ENCODE results near the gene CDH23. TPM values are rescaled to one million over a fixed set of nuclear protein-coding genes. Genes with fewer than 3 reads are reported as not detected.
A peak's percentile ranks its signal among the peaks of the same experiment; 100 is the strongest.

Gene CDH23
- polyA plus RNA-seq, 1 donor from 2014 or later = 6.6 TPM

DNA sequence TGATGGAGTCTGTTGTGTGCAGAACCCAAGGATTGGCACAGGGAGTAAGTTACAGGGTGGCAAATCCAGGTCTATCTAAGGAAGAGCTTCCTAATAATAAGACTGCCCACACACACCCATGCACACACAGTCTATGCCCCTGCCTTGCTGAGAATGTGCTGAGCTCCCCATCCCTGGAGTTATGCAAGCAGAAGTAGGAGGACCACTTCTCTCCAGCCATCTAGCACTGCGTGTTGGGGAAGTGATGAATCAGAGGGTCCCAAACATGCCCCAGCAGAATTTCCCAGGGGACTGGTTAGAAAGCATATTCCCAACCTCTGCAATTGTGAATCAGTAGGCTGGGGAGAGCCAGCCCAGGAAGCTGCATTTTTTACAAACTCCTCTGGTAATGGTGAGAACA is 117.2 kb downstream of the CDH23 start:
- Histone ChIP-seq H3K4me2 (ENCODE audit: low read length) (peak overlapping the region; percentile 45), H3K27me3 (ENCODE audit: insufficient read depth, low read depth, low read length) (no peaks in the 10 kb centered on the region), H3K79me2 (replicated peaks; ENCODE audit: insufficient read depth, low read length) (no peaks in the 10 kb centered on the region), H3K4me3 (ENCODE audit: low read length) (peak overlapping the region; percentile 51), H3K27ac (ENCODE audit: low read length) (peak overlapping the region; percentile 71), H3F3A (ENCODE audit: insufficient read depth, low read length, poor library complexity, severe bottlenecking) (no peaks in the 10 kb centered on the region), H3K9me2 (ENCODE audit: insufficient read depth, low read length) (no peaks in the 10 kb centered on the region), H3K9ac (ENCODE audit: low read length) (peak overlapping the region; percentile 46), H4K20me1 (ENCODE audit: insufficient read depth) (no peaks in the 10 kb centered on the region), H3K9me3 (ENCODE audit: low read length) (no peaks in the 10 kb centered on the region), H3K36me3 (ENCODE audit: insufficient read depth, low read length) (no peaks in the 10 kb centered on the region), H2AFZ (ENCODE audit: low read depth, low read length) (no peak overlapping the region)
- TF ChIP-seq POLR2AphosphoS5 (IDR thresholded peaks at IDR 0.05) = no peak
- no peak for TF ChIP-seq TAF1 (IDR thresholded peaks at IDR 0.05; ENCODE audit: low read depth)

DNA sequence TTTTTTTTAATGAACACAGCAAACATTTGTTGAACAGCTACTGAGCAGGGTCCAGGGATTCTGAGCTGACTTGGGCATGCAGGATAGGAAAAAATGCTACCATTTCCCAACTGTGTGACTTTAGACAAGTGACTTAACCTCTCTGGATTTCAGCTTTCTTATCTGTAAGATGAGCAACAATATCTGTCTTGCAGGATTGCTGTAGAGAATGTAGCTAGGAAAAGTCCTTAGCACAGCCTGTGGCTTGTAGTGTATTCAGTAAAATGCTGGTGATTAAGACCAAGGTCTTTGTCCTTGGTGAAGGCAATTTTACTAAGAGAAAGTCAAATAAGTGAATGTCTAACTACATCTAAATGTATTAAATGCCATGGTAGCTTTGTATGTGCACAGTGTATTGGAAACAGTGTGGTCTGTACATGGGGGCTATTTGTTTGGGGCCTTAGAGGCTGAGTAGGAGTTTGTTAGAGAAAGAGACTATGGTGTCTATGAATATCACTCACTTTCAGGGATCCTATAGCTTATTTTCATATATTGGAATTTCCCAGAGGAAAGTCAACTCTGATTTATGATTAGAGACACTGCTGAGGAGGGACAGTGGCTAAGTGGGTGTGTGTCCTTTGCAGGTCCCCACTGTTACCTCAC is 118.9 kb downstream of the CDH23 start:
- Histone ChIP-seq H3K9me3 (ENCODE audit: low read length) (no peaks in the 10 kb centered on the region), H3K9me2 (ENCODE audit: insufficient read depth, low read length) (no peaks in the 10 kb centered on the region), H3K36me3 (ENCODE audit: insufficient read depth, low read length) (no peaks in the 10 kb centered on the region), H3F3A (ENCODE audit: insufficient read depth, low read length, poor library complexity, severe bottlenecking) (no peaks in the 10 kb centered on the region), H3K9ac (ENCODE audit: low read length) (no peak overlapping the region), H3K27ac (ENCODE audit: low read length) (no peak overlapping the region), H3K27me3 (ENCODE audit: insufficient read depth, low read depth, low read length) (no peaks in the 10 kb centered on the region), H3K4me2 (ENCODE audit: low read length) (no peak overlapping the region), H2AFZ (ENCODE audit: low read depth, low read length) (no peak overlapping the region), H3K4me3 (ENCODE audit: low read length) (no peak overlapping the region), H4K20me1 (ENCODE audit: insufficient read depth) (no peaks in the 10 kb centered on the region), H3K79me2 (replicated peaks; ENCODE audit: insufficient read depth, low read length) (no peaks in the 10 kb centered on the region)
- TF ChIP-seq RAD21 (conservative IDR thresholded peaks at IDR 0.05) (no peak), EP300 (conservative IDR thresholded peaks at IDR 0.05; ENCODE audit: poor library complexity, severe bottlenecking) (no peak), SMC3 (conservative IDR thresholded peaks at IDR 0.05; ENCODE audit: poor library complexity) (no peak), MXI1 (conservative IDR thresholded peaks at IDR 0.05; ENCODE audit: poor library complexity, severe bottlenecking) (no peak), POLR2AphosphoS5 (IDR thresholded peaks at IDR 0.05) (no peak), EZH2 (IDR thresholded peaks at IDR 0.05; ENCODE audit: borderline replicate concordance, insufficient read depth, low read length, poor library complexity, severe bottlenecking) (no peak)
- TF ChIP-seq, protein P1, sequence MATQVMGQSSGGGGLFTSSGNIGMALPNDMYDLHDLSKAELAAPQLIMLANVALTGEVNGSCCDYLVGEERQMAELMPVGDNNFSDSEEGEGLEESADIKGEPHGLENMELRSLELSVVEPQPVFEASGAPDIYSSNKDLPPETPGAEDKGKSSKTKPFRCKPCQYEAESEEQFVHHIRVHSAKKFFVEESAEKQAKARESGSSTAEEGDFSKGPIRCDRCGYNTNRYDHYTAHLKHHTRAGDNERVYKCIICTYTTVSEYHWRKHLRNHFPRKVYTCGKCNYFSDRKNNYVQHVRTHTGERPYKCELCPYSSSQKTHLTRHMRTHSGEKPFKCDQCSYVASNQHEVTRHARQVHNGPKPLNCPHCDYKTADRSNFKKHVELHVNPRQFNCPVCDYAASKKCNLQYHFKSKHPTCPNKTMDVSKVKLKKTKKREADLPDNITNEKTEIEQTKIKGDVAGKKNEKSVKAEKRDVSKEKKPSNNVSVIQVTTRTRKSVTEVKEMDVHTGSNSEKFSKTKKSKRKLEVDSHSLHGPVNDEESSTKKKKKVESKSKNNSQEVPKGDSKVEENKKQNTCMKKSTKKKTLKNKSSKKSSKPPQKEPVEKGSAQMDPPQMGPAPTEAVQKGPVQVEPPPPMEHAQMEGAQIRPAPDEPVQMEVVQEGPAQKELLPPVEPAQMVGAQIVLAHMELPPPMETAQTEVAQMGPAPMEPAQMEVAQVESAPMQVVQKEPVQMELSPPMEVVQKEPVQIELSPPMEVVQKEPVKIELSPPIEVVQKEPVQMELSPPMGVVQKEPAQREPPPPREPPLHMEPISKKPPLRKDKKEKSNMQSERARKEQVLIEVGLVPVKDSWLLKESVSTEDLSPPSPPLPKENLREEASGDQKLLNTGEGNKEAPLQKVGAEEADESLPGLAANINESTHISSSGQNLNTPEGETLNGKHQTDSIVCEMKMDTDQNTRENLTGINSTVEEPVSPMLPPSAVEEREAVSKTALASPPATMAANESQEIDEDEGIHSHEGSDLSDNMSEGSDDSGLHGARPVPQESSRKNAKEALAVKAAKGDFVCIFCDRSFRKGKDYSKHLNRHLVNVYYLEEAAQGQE (IDR thresholded peaks at IDR 0.05; ENCODE audit: borderline replicate concordance) = no peak

DNA sequence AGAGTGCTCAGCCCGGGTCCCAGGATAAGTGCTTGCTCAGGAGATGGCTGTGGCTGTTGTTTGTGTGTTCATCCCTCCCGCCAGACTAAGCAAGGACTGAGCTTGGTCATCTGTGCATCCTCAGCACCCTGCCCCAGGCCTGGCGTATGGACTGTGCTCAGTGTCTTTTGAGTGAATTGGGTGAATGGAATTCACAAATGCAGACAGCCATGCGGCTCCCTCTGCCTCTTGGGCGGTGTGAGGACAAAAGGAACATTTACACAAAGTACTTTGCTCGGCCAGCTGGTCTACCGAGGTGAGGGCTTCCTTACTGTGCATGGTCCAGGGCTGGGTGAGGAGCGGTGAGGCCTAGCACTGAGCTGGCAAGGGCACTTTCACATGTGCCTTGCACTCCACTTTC is 120.2 kb downstream of the CDH23 start:
- Histone ChIP-seq H3K27ac (ENCODE audit: low read length) (peak overlapping the region; percentile 48), H3K79me2 (replicated peaks; ENCODE audit: insufficient read depth, low read length) (no peaks in the 10 kb centered on the region), H3K9me3 (ENCODE audit: low read length) (no peaks in the 10 kb centered on the region), H3K9ac (ENCODE audit: low read length) (peak overlapping the region; percentile 34), H3K4me2 (ENCODE audit: low read length) (no peak overlapping the region), H4K20me1 (ENCODE audit: insufficient read depth) (no peaks in the 10 kb centered on the region), H2AFZ (ENCODE audit: low read depth, low read length) (no peak overlapping the region), H3K9me2 (ENCODE audit: insufficient read depth, low read length) (no peaks in the 10 kb centered on the region), H3K36me3 (ENCODE audit: insufficient read depth, low read length) (no peaks in the 10 kb centered on the region), H3K27me3 (ENCODE audit: insufficient read depth, low read depth, low read length) (no peaks in the 10 kb centered on the region), H3K4me3 (ENCODE audit: low read length) (no peak overlapping the region), H3F3A (ENCODE audit: insufficient read depth, low read length, poor library complexity, severe bottlenecking) (no peaks in the 10 kb centered on the region)
- TF ChIP-seq MXI1 (conservative IDR thresholded peaks at IDR 0.05; ENCODE audit: poor library complexity, severe bottlenecking) (no peak), TAF1 (IDR thresholded peaks at IDR 0.05; ENCODE audit: low read depth) (no peak), EZH2 (IDR thresholded peaks at IDR 0.05; ENCODE audit: borderline replicate concordance, insufficient read depth, low read length, poor library complexity, severe bottlenecking) (no peak), RAD21 (conservative IDR thresholded peaks at IDR 0.05) (no peak), EP300 (conservative IDR thresholded peaks at IDR 0.05; ENCODE audit: poor library complexity, severe bottlenecking) (no peak), SMC3 (conservative IDR thresholded peaks at IDR 0.05; ENCODE audit: poor library complexity) (no peak), POLR2AphosphoS5 (IDR thresholded peaks at IDR 0.05) (no peak)
- TF ChIP-seq, protein P2, sequence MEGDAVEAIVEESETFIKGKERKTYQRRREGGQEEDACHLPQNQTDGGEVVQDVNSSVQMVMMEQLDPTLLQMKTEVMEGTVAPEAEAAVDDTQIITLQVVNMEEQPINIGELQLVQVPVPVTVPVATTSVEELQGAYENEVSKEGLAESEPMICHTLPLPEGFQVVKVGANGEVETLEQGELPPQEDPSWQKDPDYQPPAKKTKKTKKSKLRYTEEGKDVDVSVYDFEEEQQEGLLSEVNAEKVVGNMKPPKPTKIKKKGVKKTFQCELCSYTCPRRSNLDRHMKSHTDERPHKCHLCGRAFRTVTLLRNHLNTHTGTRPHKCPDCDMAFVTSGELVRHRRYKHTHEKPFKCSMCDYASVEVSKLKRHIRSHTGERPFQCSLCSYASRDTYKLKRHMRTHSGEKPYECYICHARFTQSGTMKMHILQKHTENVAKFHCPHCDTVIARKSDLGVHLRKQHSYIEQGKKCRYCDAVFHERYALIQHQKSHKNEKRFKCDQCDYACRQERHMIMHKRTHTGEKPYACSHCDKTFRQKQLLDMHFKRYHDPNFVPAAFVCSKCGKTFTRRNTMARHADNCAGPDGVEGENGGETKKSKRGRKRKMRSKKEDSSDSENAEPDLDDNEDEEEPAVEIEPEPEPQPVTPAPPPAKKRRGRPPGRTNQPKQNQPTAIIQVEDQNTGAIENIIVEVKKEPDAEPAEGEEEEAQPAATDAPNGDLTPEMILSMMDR (IDR thresholded peaks at IDR 0.05; ENCODE audit: poor library complexity, severe bottlenecking) = no peak
- TF ChIP-seq, protein P1 (IDR thresholded peaks at IDR 0.05; ENCODE audit: borderline replicate concordance) = no peak

All from neural cell (in vitro differentiated cells).